Adrenal gland (tissue), 12 donors: ENCODE results near the gene PEX14. TPM values are rescaled to one million over a fixed set of nuclear protein-coding genes. Genes with fewer than 3 reads are reported as not detected.

Source experiments
- DNase-seq, 7 donors: peaks; one replicate each; pipeline ENCODE4 v3.0.0-alpha.2; 2019 to 2020
- H3K27ac ChIP-seq, 5 donors: fragments of 200-600 bp; sonication (generic) in 4 of 5; 1 replicate in 3 of 5; 2 replicates in 2 of 5; pipeline versions ENCODE4 v1.5.1 to v1.8.0; 2016 to 2020; ENCODE audit warnings: mild to moderate bottlenecking in 1 of 5
- H3K27me3 ChIP-seq: fragments of 200-600 bp; 2 replicates; pipeline ENCODE4 v1.8.0; 2021
- H3K36me3 ChIP-seq, 2 donors: fragments of 200-600 bp; replicated peaks in 1 of 2; 1 replicate in 1 of 2; 2 replicates in 1 of 2; pipeline versions ENCODE4 v1.5.1 to v1.8.0; 2018 to 2022
- H3K4me1 ChIP-seq, 2 donors: fragments of 200-600 bp; replicated peaks in 1 of 2; 1 replicate in 1 of 2; 2 replicates in 1 of 2; pipeline versions ENCODE4 v1.5.1 to v1.8.0; 2018 to 2021
- H3K4me3 ChIP-seq, 4 donors: fragments of 200-600 bp; sonication (generic) in 3 of 4; one replicate each; pipeline ENCODE4 v1.5.1; 2016 to 2018
- H3K9me3 ChIP-seq, 3 donors: fragments of 200-600 bp; sonication (generic) in 1 of 3; replicated peaks in 1 of 3; 1 replicate in 2 of 3; 2 replicates in 1 of 3; pipeline versions ENCODE4 v1.5.1 to v1.8.0; 2016 to 2021
- POLR2A ChIP-seq, 2 donors: fragments of 450-650 bp; IDR thresholded peaks; one replicate each; pipeline ENCODE4 v1.6.1; 2017; ENCODE audit warnings: antibody characterized with exemption in 2 of 2, mild to moderate bottlenecking in 2 of 2, moderate library complexity in 1 of 2
- WGBS, 4 donors: extraction: QIAGEN DNeasy Blood & Tissue Kit in 2 of 4; methylation state at CpG; one replicate each; pipeline versions ENCODE4 v1.1.5 to v1.1.7; 2013 to 2017; 5-methylcytosine and 5-hydroxymethylcytosine counted together
- intact Hi-C, 2 donors: fragments of 100-400 bp; cut with DNase I; formaldehyde crosslinking; loops; one replicate each; pipeline versions ENCODE4 v1.14.1 to v1.15.0; 2022 to 2023
- polyA plus RNA-seq, 3 donors: library from polyadenylated mRNA; stranded (reverse); fragments of 200-250 nt in 2 of 3; fragments of 350-450 nt in 1 of 3; fragmentation: Illumina TruSeq in 1 of 3; extraction: RNeasy Lipid Tissue Mini Kit (QIAGEN cat#74804) in 1 of 3; gene quantifications; one replicate each; pipeline ENCODE4 v1.2.3, GENCODE V29; 2013 to 2014
- total RNA-seq, 9 donors: library from RNA; depleted of rRNA in 4 of 9; stranded (reverse); fragments of >200 nt in 4 of 9; fragments of 120-200 nt in 1 of 9; fragmentation: NEBNext Ultra II Directional in 1 of 9; extraction: Animal tissue kit (Norgen Biotek cat#: 25700) in 1 of 9; gene quantifications; one replicate each; pipeline versions ENCODE4 v1.1.0 to v1.2.4, GENCODE V29; 2013 to 2023
- TF ChIP-seq, protein P1 (sequence below), 6 experiments: fragments of 450-650 bp in 4 of 6; fragments of 200-600 bp in 2 of 6; sonication (generic) in 1 of 6; IDR thresholded peaks; 1 replicate in 5 of 6; 2 replicates in 1 of 6; pipeline versions ENCODE4 v1.5.1 to v1.8.0; 2016 to 2021; ENCODE audit warnings: antibody characterized with exemption in 6 of 6, mild to moderate bottlenecking in 2 of 6, moderate library complexity in 1 of 6
- donor health status: healthy with polysubstance abuse.
- donor health status: Bipolar disorder and iron deficiency.
- donor health status: DM: yes; HTN: yes; CAD: no.
- donor health status: DM: no; HTN: no; CAD: no.
- donor health status: DM: no; HTN: no; CAD: no.
- donor health status: DM: yes; HTN: yes; CAD: no.

PEX14 gene
- total and polyA plus RNA-seq, 12 donors, result 9.7 to 23.9 (median 18.1) TPM

DNA sequence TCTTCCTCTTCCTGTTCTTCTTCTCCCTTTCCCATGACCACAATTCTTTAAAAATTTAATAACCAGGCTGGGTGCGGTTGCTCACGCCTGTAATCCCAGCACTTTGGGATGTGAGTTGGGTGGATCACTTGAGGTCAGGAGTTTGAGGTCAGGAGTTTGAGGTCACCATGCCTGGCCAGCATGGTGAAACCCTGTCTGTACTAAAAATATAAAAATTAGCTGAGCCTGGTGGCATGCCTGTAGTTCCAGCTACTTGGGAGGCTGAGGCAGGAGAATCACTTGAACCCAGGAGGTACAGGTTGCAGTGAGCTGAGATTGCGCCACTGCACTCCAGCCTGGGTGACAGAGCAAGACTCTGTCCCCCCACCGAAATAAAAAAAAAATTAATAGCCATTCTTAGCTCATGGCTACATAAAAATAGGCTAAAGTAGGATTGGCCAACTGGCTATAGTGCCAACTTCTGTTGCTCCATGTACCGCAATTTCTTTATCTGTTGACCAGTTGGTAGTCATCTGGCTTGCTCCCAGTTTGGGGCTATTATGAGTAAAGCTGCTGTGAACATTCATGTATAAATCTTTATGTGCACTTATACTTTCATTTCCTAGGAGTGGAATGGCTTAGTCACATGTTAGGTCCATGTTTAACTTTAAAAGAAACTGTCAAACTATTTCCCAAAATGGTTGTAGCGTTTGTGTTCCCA is 136.3 kb downstream of the PEX14 start:
- H3K36me3 ChIP-seq, result no peaks in the 10 kb centered on the region
- H3K27ac ChIP-seq, result no peak overlapping the region
- peaks cover 0 to 5% of the 10 kb centered on the region in 2 donors for H3K4me1 ChIP-seq
- no peak for TF ChIP-seq POLR2A (IDR thresholded peaks at IDR 0.05)
- TF ChIP-seq, protein P1, sequence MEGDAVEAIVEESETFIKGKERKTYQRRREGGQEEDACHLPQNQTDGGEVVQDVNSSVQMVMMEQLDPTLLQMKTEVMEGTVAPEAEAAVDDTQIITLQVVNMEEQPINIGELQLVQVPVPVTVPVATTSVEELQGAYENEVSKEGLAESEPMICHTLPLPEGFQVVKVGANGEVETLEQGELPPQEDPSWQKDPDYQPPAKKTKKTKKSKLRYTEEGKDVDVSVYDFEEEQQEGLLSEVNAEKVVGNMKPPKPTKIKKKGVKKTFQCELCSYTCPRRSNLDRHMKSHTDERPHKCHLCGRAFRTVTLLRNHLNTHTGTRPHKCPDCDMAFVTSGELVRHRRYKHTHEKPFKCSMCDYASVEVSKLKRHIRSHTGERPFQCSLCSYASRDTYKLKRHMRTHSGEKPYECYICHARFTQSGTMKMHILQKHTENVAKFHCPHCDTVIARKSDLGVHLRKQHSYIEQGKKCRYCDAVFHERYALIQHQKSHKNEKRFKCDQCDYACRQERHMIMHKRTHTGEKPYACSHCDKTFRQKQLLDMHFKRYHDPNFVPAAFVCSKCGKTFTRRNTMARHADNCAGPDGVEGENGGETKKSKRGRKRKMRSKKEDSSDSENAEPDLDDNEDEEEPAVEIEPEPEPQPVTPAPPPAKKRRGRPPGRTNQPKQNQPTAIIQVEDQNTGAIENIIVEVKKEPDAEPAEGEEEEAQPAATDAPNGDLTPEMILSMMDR (IDR thresholded peaks at IDR 0.05), result no peak
- no peaks in the 10 kb centered on the region for H3K27me3 ChIP-seq
- 84 to 91% (median 85%) methylated on average over 4 to 6 of the region's 6 CpGs for WGBS, 4 donors
- intact Hi-C loops, result no loop called here
- DNase-seq, result peak in 2 of 7 donors; percentile 41 to 61
- H3K9me3 ChIP-seq, result no peaks in the 10 kb centered on the region
- H3K4me3 ChIP-seq, result no peak overlapping the region

GRCh38 chr1:10612436-10613160 is 137.8 kb downstream of the PEX14 start:
- Histone ChIP-seq H3K4me1 (peaks cover 0 to 5% of the 10 kb centered on the region in 2 donors), H3K27me3 (no peaks in the 10 kb centered on the region), H3K36me3 (no peaks in the 10 kb centered on the region), H3K4me3 (no peak overlapping the region), H3K9me3 (no peaks in the 10 kb centered on the region), H3K27ac (no peak overlapping the region)
- TF ChIP-seq, protein P1 (IDR thresholded peaks at IDR 0.05), result no peak
- TF ChIP-seq POLR2A (IDR thresholded peaks at IDR 0.05), result no peak
- 78 to 85% (median 81%) methylated on average over 9 to 12 of the region's 12 CpGs for WGBS, 4 donors
- intact Hi-C loops, result no loop called here
- peak in 1 of 7 donors; percentile 66 for DNase-seq

- DNase-seq, result no peak
- H3K27me3 ChIP-seq, result no peaks in the 10 kb centered on the region
- no peak overlapping the region for H3K27ac ChIP-seq
- no peaks in the 10 kb centered on the region for H3K36me3 ChIP-seq
- H3K4me1 ChIP-seq, result peaks cover 0 to 5% of the 10 kb centered on the region in 2 donors
- intact Hi-C loops, result no loop called here
- no peak for TF ChIP-seq POLR2A (IDR thresholded peaks at IDR 0.05)
- TF ChIP-seq, protein P1 (IDR thresholded peaks at IDR 0.05), result no peak
- 98 to 100% (median 99%) methylated on average over 2 to 10 of the region's 10 CpGs for WGBS, 4 donors
- H3K4me3 ChIP-seq, result no peak overlapping the region
- no peaks in the 10 kb centered on the region for H3K9me3 ChIP-seq
Measured at GRCh38 chr1:10613340-10613739, 138.6 kb downstream of the PEX14 start.

- H3K36me3 ChIP-seq, result no peaks in the 10 kb centered on the region
- H3K27me3 ChIP-seq, result no peaks in the 10 kb centered on the region
- no peak for TF ChIP-seq POLR2A (IDR thresholded peaks at IDR 0.05)
- TF ChIP-seq, protein P1 (IDR thresholded peaks at IDR 0.05), result no peak
- 92 to 96% (median 95%) methylated on average over 8 of the region's 8 CpGs for WGBS, 4 donors
- H3K4me3 ChIP-seq, result no peak overlapping the region
- DNase-seq, result no peak
- H3K9me3 ChIP-seq, result no peaks in the 10 kb centered on the region
- peaks cover 0 to 5% of the 10 kb centered on the region in 2 donors for H3K4me1 ChIP-seq
- H3K27ac ChIP-seq, result no peak overlapping the region
- intact Hi-C loops, result no loop called here
Measured at GRCh38 chr1:10613861-10614260, 139.1 kb downstream of the PEX14 start.
